ENCODE results near the gene NTF3. TPM values are rescaled to one million over a fixed set of nuclear protein-coding genes. Genes with fewer than 3 reads are reported as not detected.

The NTF3 gene
- total RNA-seq, 4 donors from 2014 or later: 0.18 to 0.23 TPM; not detected in 2

DNA sequence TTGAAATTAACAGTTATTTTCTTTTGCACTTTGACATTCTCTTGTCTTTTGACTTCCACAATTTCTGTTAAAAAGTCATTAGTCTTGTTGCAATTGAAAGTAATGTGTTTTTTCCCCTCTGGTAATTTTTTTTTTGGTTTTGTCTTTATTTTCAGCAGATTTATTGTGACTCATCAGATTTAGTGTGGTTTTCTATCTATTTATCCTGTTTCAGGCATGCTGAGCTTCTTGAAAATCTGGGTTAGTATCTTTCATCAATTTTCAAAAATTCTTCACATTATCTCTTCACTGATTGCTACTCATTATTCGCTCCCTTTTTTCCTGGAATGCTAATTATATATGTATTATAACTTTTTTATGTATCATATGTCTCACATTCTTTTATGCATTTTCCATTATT lies 15.3 kb upstream of the NTF3 start:
- no peaks in the 10 kb centered on the region for H3K36me3 ChIP-seq
- H3K4me1 ChIP-seq: no peaks in the 10 kb centered on the region
- DNase-seq (no peak), ATAC-seq (no peak)
- no peaks in the 10 kb centered on the region for H3K9me3 ChIP-seq
- TF ChIP-seq POLR2A (IDR thresholded peaks at IDR 0.05): no peak
- no peak for TF ChIP-seq CTCF (IDR thresholded peaks at IDR 0.05 in 4 of 5, conservative IDR thresholded peaks at IDR 0.05 in 1 of 5)
- in situ Hi-C loops (cut with MboI; ENCODE audit: low sequenced_read_pairs in 4 of 4): no loop called here
- no peak overlapping the region for H3K27ac ChIP-seq
- no peak overlapping the region for H3K4me3 ChIP-seq
- intact Hi-C loops (cut with DNase I; ENCODE audit: low total_unique reads): no loop called here
- no peaks in the 10 kb centered on the region for H3K27me3 ChIP-seq

DNA sequence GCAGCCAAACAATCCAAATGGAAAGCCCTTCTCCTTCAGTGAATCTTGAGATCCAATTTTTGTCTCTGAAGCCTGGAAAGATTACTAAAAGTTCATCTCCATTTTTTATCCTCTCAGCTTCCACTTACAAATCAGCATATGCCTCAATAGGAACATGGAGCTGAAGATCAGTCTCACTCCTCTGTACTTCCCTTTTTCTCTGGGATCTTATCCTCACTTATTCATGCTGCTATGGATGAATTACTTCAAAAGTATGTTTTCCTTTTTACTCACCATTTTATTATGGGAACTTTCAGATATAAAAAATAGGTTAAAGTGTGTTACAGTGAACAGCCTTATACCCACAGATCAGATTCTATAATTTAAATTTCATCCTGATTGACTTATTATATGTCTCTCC lies 14.4 kb upstream of the NTF3 start:
- no peaks in the 10 kb centered on the region for H3K4me1 ChIP-seq
- H3K27ac ChIP-seq: no peak overlapping the region
- in situ Hi-C loops (cut with MboI; ENCODE audit: low sequenced_read_pairs in 4 of 4): no loop called here
- DNase-seq (no peak), ATAC-seq (no peak)
- intact Hi-C loops (cut with DNase I; ENCODE audit: low total_unique reads): no loop called here
- H3K4me3 ChIP-seq: no peak overlapping the region
- no peaks in the 10 kb centered on the region for H3K36me3 ChIP-seq
- TF ChIP-seq POLR2A (IDR thresholded peaks at IDR 0.05) (no peak), CTCF (IDR thresholded peaks at IDR 0.05 in 4 of 5, conservative IDR thresholded peaks at IDR 0.05 in 1 of 5) (no peak)
- no peaks in the 10 kb centered on the region for H3K27me3 ChIP-seq
- H3K9me3 ChIP-seq: no peaks in the 10 kb centered on the region

- in situ Hi-C loops (cut with MboI; ENCODE audit: low sequenced_read_pairs in 4 of 4) (loop anchor here in 2 of 4 donors (25.0 kb wide), 3 partner anchors 216 to 566 kb away; no protein-coding TSS in a partner anchor), intact Hi-C loops (cut with DNase I; ENCODE audit: low total_unique reads) (loop anchor here (2.0 kb wide), 1 partner anchor 14 kb away; no protein-coding TSS in a partner anchor)
- Histone ChIP-seq H3K27me3 (peaks cover 2 to 34% (median 21%) of the 10 kb centered on the region in 3 donors), H3K36me3 (no peaks in the 10 kb centered on the region), H3K4me1 (peaks cover 22 to 40% of the 10 kb centered on the region in 2 donors), H3K27ac (no peak overlapping the region), H3K4me3 (no peak overlapping the region), H3K9me3 (no peaks in the 10 kb centered on the region)
- TF ChIP-seq POLR2A (IDR thresholded peaks at IDR 0.05) (no peak), CTCF (IDR thresholded peaks at IDR 0.05 in 4 of 5, conservative IDR thresholded peaks at IDR 0.05 in 1 of 5) (peak in 4 of 5 experiments; percentile 19 to 47 (median 33))
- ATAC-seq (no peak), DNase-seq (no peak)
These were observed 3.3 kb upstream of the NTF3 start for GRCh38 chr12:5428332-5429221.

- H3K36me3 ChIP-seq: no peaks in the 10 kb centered on the region
- no peaks in the 10 kb centered on the region for H3K9me3 ChIP-seq
- ATAC-seq: no peak
- TF ChIP-seq POLR2A (IDR thresholded peaks at IDR 0.05) (no peak), CTCF (IDR thresholded peaks at IDR 0.05 in 4 of 5, conservative IDR thresholded peaks at IDR 0.05 in 1 of 5) (no peak)
- no peak overlapping the region for H3K27ac ChIP-seq
- intact Hi-C loops (cut with DNase I; ENCODE audit: low total_unique reads): loop anchor here (2.0 to 5.0 kb wide), 2 partner anchors 13 to 48 kb away; no protein-coding TSS in a partner anchor
- in situ Hi-C loops (cut with MboI; ENCODE audit: low sequenced_read_pairs in 4 of 4): loop anchor here in 3 of 4 donors (10.0 to 25.0 kb wide), 4 partner anchors 218 to 568 kb away; no protein-coding TSS in a partner anchor
- peaks cover 2 to 36% (median 21%) of the 10 kb centered on the region in 3 donors for H3K27me3 ChIP-seq
- peak overlapping the region; percentile 58 to 71 (median 66) for H3K4me3 ChIP-seq
- H3K4me1 ChIP-seq: peaks cover 22 to 40% of the 10 kb centered on the region in 2 donors
- DNase-seq: no peak
These were observed 2.0 kb upstream of the NTF3 start for GRCh38 chr12:5429741-5430557.

Measured in gastrocnemius medialis (tissue), 4 donors.